ENCODE measurements around the gene OLFML1. TPM values are rescaled to one million over a fixed set of nuclear protein-coding genes. Genes with fewer than 3 reads are reported as not detected.

Gene OLFML1
- total RNA-seq, 1 donor from 2014 or later, result not detected

GRCh38 chr11:7437696-7438095 lies 47.6 kb upstream of the OLFML1 start:
- no peaks in the 10 kb centered on the region for H3K4me1 ChIP-seq (ENCODE audit: insufficient read depth, low read length)
- no peaks in the 10 kb centered on the region for H3K36me3 ChIP-seq (ENCODE audit: insufficient read depth, low read length)
- H3K9ac ChIP-seq (ENCODE audit: low read length), result no peak overlapping the region
- TF ChIP-seq EZH2 (IDR thresholded peaks at IDR 0.05; ENCODE audit: insufficient read depth, low read length) (no peak), CTCF (IDR thresholded peaks at IDR 0.05; ENCODE audit: insufficient read depth, low read depth, low read length) (no peak)
- no peak overlapping the region for H2AFZ ChIP-seq (ENCODE audit: low read depth, low read length)
- no peak overlapping the region for H3K27ac Mint-ChIP-seq (ENCODE audit: unreplicated experiment)
- H3K4me1 Mint-ChIP-seq (ENCODE audit: low read depth, unreplicated experiment), result peaks cover 5% of the 10 kb centered on the region
- H3K36me3 Mint-ChIP-seq (ENCODE audit: low read depth, unreplicated experiment), result no peaks in the 10 kb centered on the region
- no peaks in the 10 kb centered on the region for H3K9me3 ChIP-seq (ENCODE audit: insufficient read depth, low read depth, low read length)
- peak; percentile 6 for DNase-seq (ENCODE audit: low read depth)
- H3K27me3 Mint-ChIP-seq (ENCODE audit: low read depth, unreplicated experiment), result peaks cover 13% of the 10 kb centered on the region
- no peak overlapping the region for H3K4me3 ChIP-seq (ENCODE audit: insufficient read depth, low read depth, low read length)
- H4K20me1 ChIP-seq (ENCODE audit: insufficient read depth, low read length), result no peaks in the 10 kb centered on the region
- no peak overlapping the region for H3K4me3 Mint-ChIP-seq (ENCODE audit: unreplicated experiment)
- peaks cover 3% of the 10 kb centered on the region for H3K9me3 Mint-ChIP-seq (ENCODE audit: unreplicated experiment)
- H3K27me3 ChIP-seq (ENCODE audit: insufficient read depth, low read length), result no peaks in the 10 kb centered on the region
- no peak for FAIRE-seq
- no peaks in the 10 kb centered on the region for H3K79me2 ChIP-seq (ENCODE audit: insufficient read depth, low read length)
- no peak overlapping the region for H3K27ac ChIP-seq (ENCODE audit: low read depth, low read length)
- H3K4me2 ChIP-seq (ENCODE audit: low read length), result no peak overlapping the region

- TF ChIP-seq EZH2 (IDR thresholded peaks at IDR 0.05; ENCODE audit: insufficient read depth, low read length), result no peak
- no peak for TF ChIP-seq CTCF (IDR thresholded peaks at IDR 0.05; ENCODE audit: insufficient read depth, low read depth, low read length)
- Histone ChIP-seq H3K27me3 (ENCODE audit: insufficient read depth, low read length) (no peaks in the 10 kb centered on the region), H3K4me2 (ENCODE audit: low read length) (no peak overlapping the region), H3K4me3 (ENCODE audit: insufficient read depth, low read depth, low read length) (no peak overlapping the region), H3K4me1 (ENCODE audit: insufficient read depth, low read length) (no peaks in the 10 kb centered on the region), H3K27ac (ENCODE audit: low read depth, low read length) (no peak overlapping the region), H3K9ac (ENCODE audit: low read length) (no peak overlapping the region), H2AFZ (ENCODE audit: low read depth, low read length) (no peak overlapping the region), H3K9me3 (ENCODE audit: insufficient read depth, low read depth, low read length) (no peaks in the 10 kb centered on the region), H3K36me3 (ENCODE audit: insufficient read depth, low read length) (no peaks in the 10 kb centered on the region), H3K79me2 (ENCODE audit: insufficient read depth, low read length) (no peaks in the 10 kb centered on the region), H4K20me1 (ENCODE audit: insufficient read depth, low read length) (no peaks in the 10 kb centered on the region)
- H3K36me3 Mint-ChIP-seq (ENCODE audit: low read depth, unreplicated experiment), result no peaks in the 10 kb centered on the region
- no peak overlapping the region for H3K27ac Mint-ChIP-seq (ENCODE audit: unreplicated experiment)
- FAIRE-seq (no peak), DNase-seq (ENCODE audit: low read depth) (no peak)
- H3K27me3 Mint-ChIP-seq (ENCODE audit: low read depth, unreplicated experiment), result peaks cover 16% of the 10 kb centered on the region
- peaks cover 5% of the 10 kb centered on the region for H3K4me1 Mint-ChIP-seq (ENCODE audit: low read depth, unreplicated experiment)
- H3K9me3 Mint-ChIP-seq (ENCODE audit: unreplicated experiment), result peaks cover 3% of the 10 kb centered on the region
- H3K4me3 Mint-ChIP-seq (ENCODE audit: unreplicated experiment), result no peak overlapping the region
These were observed 45.5 kb upstream of the OLFML1 start for GRCh38 chr11:7439746-7440320.

- no peak overlapping the region for H3K9ac ChIP-seq (ENCODE audit: low read length)
- H3K9me3 Mint-ChIP-seq (ENCODE audit: unreplicated experiment), result peaks cover 3% of the 10 kb centered on the region
- no peaks in the 10 kb centered on the region for H3K36me3 Mint-ChIP-seq (ENCODE audit: low read depth, unreplicated experiment)
- no peaks in the 10 kb centered on the region for H3K27me3 ChIP-seq (ENCODE audit: insufficient read depth, low read length)
- H4K20me1 ChIP-seq (ENCODE audit: insufficient read depth, low read length), result no peaks in the 10 kb centered on the region
- no peak overlapping the region for H3K4me2 ChIP-seq (ENCODE audit: low read length)
- H3K27ac Mint-ChIP-seq (ENCODE audit: unreplicated experiment), result no peak overlapping the region
- H3K27ac ChIP-seq (ENCODE audit: low read depth, low read length), result no peak overlapping the region
- DNase-seq (ENCODE audit: low read depth) (peak; percentile 2), FAIRE-seq (no peak)
- TF ChIP-seq CTCF (IDR thresholded peaks at IDR 0.05; ENCODE audit: insufficient read depth, low read depth, low read length), result peak; percentile 75
- no peak for TF ChIP-seq EZH2 (IDR thresholded peaks at IDR 0.05; ENCODE audit: insufficient read depth, low read length)
- H3K36me3 ChIP-seq (ENCODE audit: insufficient read depth, low read length), result no peaks in the 10 kb centered on the region
- H2AFZ ChIP-seq (ENCODE audit: low read depth, low read length), result no peak overlapping the region
- H3K4me3 ChIP-seq (ENCODE audit: insufficient read depth, low read depth, low read length), result no peak overlapping the region
- H3K9me3 ChIP-seq (ENCODE audit: insufficient read depth, low read depth, low read length), result no peaks in the 10 kb centered on the region
- peaks cover 36% of the 10 kb centered on the region for H3K27me3 Mint-ChIP-seq (ENCODE audit: low read depth, unreplicated experiment)
- H3K79me2 ChIP-seq (ENCODE audit: insufficient read depth, low read length), result no peaks in the 10 kb centered on the region
- H3K4me1 Mint-ChIP-seq (ENCODE audit: low read depth, unreplicated experiment), result peaks cover 2% of the 10 kb centered on the region
- H3K4me1 ChIP-seq (ENCODE audit: insufficient read depth, low read length), result no peaks in the 10 kb centered on the region
- H3K4me3 Mint-ChIP-seq (ENCODE audit: unreplicated experiment), result no peak overlapping the region
These were observed 42.6 kb upstream of the OLFML1 start for GRCh38 chr11:7442588-7443215.
